Measurements from ENCODE around the gene DMBX1.
A peak's percentile ranks its signal among the peaks of the same experiment; 100 is the strongest.

Gene DMBX1

DNA sequence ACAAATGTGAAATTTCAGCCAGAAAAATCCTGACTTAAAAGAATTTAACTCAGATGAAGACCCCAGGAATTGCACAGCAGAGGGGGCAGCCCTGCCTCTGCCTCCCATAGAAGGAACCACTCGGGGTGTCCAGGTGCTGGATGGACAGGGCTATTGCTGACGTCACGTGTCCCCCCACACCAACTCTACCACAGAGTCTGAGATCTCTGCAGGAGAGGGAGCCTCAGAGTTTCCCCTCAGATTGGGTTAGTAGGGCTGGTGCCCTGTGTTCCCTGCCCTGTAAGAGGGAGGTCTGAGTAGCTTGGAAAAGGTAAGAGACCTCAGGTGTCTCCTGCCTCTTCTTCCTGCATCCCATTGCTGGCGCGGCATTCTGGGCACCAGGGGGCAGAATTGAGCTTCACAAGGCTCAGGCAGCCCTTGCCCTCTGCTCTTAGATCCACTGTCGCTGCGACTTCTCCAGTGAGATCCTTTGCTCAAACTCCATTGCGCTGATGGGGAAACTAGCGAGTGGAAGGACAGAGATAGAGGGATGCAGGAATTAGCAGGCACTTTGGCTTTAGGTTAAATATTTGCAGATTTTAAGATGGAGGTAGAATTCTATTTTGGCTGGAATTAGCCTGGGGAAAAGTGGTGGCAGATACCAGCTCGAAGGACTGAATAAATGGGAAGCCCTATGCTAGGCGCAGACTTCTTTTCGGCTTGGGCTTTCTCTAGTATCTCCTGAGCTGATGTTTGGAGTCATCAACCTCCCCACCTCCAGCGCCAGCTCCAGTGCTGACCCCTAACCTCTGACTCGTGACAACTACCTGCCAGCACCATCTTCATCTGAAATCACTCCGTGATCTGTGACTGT, 42.8 kb upstream of the DMBX1 start:
- peaks cover 62% of the 10 kb centered on the region for H3K27me3 ChIP-seq (replicated peaks)
- DNase-seq: peak; percentile 56
- H3K36me3 ChIP-seq (replicated peaks): no peaks in the 10 kb centered on the region
- in situ Hi-C loops (cut with HindIII; ENCODE audit: low pct_ligation_motif_present, low sequenced_read_pairs): no loop called here
- TF ChIP-seq CTCF (IDR thresholded peaks at IDR 0.05; ENCODE audit: low read depth, low read length, missing control alignments): peak; percentile 95
- no peak overlapping the region for H3K27ac ChIP-seq
- H3K4me3 ChIP-seq (ENCODE audit: low read depth, low read length): no peak overlapping the region

- TF ChIP-seq CTCF (IDR thresholded peaks at IDR 0.05; ENCODE audit: low read depth, low read length, missing control alignments): no peak
- Histone ChIP-seq H3K4me3 (ENCODE audit: low read depth, low read length) (no peak overlapping the region), H3K27me3 (replicated peaks) (peaks cover 68% of the 10 kb centered on the region), H3K36me3 (replicated peaks) (no peaks in the 10 kb centered on the region), H3K27ac (no peak overlapping the region)
- in situ Hi-C loops (cut with HindIII; ENCODE audit: low pct_ligation_motif_present, low sequenced_read_pairs): no loop called here
- DNase-seq: no peak
Measured at GRCh38 chr1:46447499-46448108, 42.0 kb upstream of the DMBX1 start.

DNA sequence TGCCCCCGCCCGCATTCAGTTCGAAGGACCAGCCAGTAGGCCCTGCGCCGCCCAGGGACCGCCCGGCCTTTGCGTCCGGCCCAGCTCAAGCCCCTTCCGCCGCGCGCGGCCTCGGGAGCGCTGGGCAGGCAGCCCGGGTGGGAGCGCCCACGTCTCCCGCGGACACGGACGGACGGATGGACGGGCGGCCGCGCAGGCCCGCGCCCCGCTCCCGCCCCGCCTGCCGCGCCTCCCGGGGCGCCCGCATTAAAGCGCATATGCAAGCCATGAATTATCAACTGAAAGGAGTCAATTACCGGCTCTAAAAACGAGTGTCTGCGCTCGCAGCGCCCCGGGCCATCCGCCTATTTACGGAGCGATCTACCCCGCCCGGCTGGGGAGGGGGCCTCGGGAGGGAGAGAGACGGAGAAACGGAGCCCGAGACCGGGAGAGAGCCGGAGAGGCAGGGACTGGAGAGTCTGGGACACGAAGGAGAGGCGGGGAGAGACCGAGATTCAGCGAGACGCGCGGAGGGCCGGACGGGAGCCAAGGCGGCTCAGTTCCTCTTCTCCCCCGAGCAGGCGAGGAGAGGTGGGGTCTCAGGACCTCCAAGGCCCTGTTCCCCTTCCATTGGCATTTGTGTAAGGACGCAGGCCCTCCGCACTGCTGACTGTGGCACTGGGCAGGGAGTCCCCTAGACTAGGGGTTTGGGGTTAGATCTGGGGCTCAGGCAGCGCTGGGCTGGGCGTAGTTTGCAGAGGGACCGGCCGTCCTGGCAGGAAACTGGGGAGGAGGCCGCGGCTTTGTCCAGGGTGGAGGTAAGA, 41.3 kb upstream of the DMBX1 start:
- Histone ChIP-seq H3K4me3 (ENCODE audit: low read depth, low read length) (peak overlapping the region; percentile 31), H3K36me3 (replicated peaks) (no peaks in the 10 kb centered on the region), H3K27me3 (replicated peaks) (peaks cover 73% of the 10 kb centered on the region), H3K27ac (no peak overlapping the region)
- in situ Hi-C loops (cut with HindIII; ENCODE audit: low pct_ligation_motif_present, low sequenced_read_pairs): no loop called here
- DNase-seq: no peak
- no peak for TF ChIP-seq CTCF (IDR thresholded peaks at IDR 0.05; ENCODE audit: low read depth, low read length, missing control alignments)

- Histone ChIP-seq H3K4me3 (ENCODE audit: low read depth, low read length) (no peak overlapping the region), H3K36me3 (replicated peaks) (no peaks in the 10 kb centered on the region), H3K27ac (no peak overlapping the region), H3K27me3 (replicated peaks) (peaks cover 83% of the 10 kb centered on the region)
- in situ Hi-C loops (cut with HindIII; ENCODE audit: low pct_ligation_motif_present, low sequenced_read_pairs): no loop called here
- no peak for TF ChIP-seq CTCF (IDR thresholded peaks at IDR 0.05; ENCODE audit: low read depth, low read length, missing control alignments)
- DNase-seq: no peak
Measured at GRCh38 chr1:46449223-46450159, 40.1 kb upstream of the DMBX1 start.

DNA sequence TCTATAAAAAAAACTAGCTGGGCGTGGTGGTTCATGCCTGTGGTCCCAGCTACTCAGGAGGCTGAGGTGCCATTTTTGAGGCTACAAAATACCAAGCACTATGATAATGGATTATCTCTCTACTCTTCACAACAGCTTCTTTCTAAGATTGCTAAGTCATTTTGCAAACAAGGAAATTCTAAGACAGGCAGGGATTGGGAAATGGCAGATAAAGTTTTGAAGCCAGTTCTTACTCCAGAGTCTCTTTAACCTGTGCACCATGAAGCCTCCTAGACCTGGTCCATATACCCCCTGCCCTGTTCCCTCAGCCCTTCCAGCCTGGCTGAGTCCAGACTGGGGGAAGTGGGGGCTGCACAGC, 39.5 kb upstream of the DMBX1 start:
- H3K27me3 ChIP-seq (replicated peaks): peaks cover 85% of the 10 kb centered on the region
- DNase-seq: no peak
- no peaks in the 10 kb centered on the region for H3K36me3 ChIP-seq (replicated peaks)
- no peak for TF ChIP-seq CTCF (IDR thresholded peaks at IDR 0.05; ENCODE audit: low read depth, low read length, missing control alignments)
- in situ Hi-C loops (cut with HindIII; ENCODE audit: low pct_ligation_motif_present, low sequenced_read_pairs): no loop called here
- H3K27ac ChIP-seq: no peak overlapping the region
- H3K4me3 ChIP-seq (ENCODE audit: low read depth, low read length): no peak overlapping the region

All from brain microvascular endothelial cell (primary cell).